Raji (cell line): ENCODE measurements around the gene UNC13B.

Experiments used
- POLR2A ChIP-seq: IDR thresholded peaks from 2 replicates; pipeline ENCODE4 v1.6.1; 2011; ENCODE audit warnings: low read depth, low read length, control low read depth; ENCODE audit not compliant: insufficient read depth

The UNC13B gene

GRCh38 chr9:35338561-35339274 is 176.9 kb downstream of the UNC13B start:
- TF ChIP-seq POLR2A, result no peak

- no peak for TF ChIP-seq POLR2A
Observed at GRCh38 chr9:35340046-35340445, 178.2 kb downstream of the UNC13B start.

DNA sequence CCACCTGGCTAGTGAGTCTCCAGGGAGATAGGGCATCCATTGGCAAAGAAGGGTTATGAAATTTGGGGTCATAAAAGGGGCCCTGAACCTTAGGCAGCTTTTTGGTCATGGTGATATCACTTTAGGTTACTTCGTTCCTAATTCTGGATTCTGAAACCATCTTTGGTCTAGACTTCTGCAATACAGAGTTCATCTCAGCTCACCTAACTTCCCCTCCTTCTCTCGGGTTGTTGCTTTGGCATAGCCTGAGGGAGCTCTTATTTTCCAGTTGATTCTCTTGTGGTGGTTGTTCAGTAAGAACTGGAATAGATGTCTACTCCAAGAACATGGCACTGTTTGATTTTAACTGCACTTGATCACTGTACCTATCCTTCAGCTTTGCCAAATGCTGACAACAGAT is 179.2 kb downstream of the UNC13B start:
- no peak for TF ChIP-seq POLR2A

DNA sequence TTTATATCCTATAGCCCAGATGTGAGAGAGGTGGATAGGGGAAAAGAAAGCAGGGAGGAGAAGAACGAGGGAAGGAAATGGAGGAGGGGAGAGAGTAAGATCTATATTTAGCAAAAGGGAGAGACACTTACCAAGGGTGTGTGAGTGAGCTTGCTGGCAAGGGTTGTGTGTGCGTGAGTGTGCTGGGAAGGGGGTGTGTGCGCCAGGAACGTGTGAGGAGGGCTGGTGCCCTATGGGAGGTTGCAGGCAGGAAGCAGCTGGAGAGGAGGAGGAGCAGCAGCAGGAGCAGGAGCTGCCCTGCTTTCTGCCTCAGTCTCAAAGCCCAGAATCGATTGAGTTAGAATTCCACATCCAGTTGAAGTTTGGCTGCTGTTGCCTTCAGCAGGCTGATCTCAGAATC is 179.8 kb downstream of the UNC13B start:
- no peak for TF ChIP-seq POLR2A

- no peak for TF ChIP-seq POLR2A
Observed at GRCh38 chr9:35342221-35342958, 180.6 kb downstream of the UNC13B start.

DNA sequence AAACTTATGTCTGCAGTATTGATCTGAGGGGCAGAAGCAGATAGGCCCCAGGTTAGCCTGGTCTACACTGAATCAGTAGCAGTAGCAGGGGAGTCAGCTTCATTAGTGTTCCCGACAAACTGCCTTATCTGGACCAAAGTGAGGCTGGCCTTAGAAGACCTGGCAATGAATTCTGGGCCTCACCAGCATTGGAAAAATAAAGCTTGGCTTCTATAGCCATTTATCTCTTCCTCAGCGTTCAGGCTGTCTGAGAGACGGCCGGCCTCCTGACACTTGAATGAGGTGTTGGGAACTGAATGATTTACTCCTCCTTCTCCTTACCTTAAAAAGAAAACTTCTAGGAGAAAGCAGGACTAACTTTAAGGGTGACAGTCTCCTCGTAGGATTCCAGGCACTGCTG is 186.3 kb downstream of the UNC13B start:
- TF ChIP-seq POLR2A, result no peak

GRCh38 chr9:35349287-35349990 is 187.6 kb downstream of the UNC13B start:
- no peak for TF ChIP-seq POLR2A

DNA sequence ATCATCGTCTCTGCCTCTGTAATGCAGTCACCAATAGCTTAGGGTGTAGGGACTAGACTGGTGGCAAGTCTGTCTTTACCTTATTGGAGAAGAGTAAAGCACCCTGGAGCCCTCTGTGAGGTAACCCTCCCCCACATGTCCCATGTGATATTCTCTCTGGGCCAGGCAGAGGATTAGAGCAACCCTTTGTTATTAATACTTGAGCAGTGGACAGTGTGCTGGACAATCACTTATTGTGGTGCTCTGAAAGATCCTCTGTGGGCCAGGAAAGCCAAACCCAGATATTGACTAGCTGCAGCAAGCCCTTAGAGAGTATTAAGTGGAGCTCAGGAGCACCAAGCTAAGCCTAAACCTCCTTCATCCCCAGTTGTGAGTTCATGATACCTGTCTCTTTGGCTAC is 188.4 kb downstream of the UNC13B start:
- no peak for TF ChIP-seq POLR2A

DNA sequence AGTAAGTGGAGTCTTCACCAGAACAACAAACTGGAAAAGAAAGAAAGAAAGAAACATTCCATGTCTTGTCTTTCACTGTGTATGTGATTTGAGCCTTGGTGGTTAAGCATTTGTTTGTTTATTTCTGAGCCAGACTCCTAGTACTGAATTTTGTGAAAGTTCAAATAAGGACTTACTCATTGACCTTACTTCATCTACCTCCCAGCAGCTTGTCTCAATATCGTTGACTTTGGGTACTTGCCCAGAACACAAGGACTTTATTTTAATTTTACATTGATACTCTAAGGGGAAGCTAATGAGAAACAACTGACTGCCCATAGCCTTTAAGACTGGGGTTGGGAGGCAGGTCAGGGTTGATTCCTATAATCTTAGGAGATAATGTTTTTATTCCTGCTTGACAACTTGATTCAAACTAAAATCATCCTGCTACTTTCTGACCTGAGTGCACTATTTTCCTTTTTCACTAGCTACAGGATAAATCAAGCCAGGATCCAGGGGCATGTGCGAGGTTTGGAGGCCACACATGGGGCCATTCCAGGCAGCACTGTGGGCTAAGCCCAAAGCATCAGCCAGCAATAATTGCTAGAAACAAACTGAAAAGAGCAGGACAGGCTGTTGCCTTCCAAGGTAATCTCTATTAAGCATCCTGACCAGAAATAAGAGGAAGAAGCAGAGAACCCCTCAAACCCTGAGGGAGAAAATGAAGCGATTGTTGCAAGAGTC is 189.2 kb downstream of the UNC13B start:
- no peak for TF ChIP-seq POLR2A

GRCh38 chr9:35353731-35354365 is 192.0 kb downstream of the UNC13B start:
- no peak for TF ChIP-seq POLR2A

DNA sequence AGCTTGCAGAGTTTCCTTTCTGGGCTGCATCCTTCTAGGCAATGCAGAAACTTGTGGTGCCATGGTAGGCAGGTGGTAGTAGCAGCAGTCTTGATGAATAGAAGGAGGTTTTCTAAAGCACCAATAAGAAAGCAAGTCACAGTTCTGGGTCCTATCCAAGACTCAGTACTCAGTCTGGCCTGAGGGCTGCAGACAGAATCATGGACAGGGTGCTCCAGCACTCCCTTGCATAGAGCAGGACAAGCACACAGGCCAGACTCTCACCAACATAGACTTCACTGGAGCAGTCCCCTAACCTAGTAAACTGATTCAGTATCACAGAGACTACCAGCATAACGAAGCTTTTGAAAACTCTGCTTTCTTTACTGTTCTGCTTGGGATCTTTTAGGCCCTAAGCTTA is 194.1 kb downstream of the UNC13B start:
- no peak for TF ChIP-seq POLR2A

GRCh38 chr9:35357116-35357515 is 195.3 kb downstream of the UNC13B start:
- no peak for TF ChIP-seq POLR2A

GRCh38 chr9:35357826-35358225 is 196.0 kb downstream of the UNC13B start:
- TF ChIP-seq POLR2A, result no peak

- no peak for TF ChIP-seq POLR2A
Observed at GRCh38 chr9:35364817-35365585, 203.2 kb downstream of the UNC13B start.
